ENCODE data around the gene GABRG3.

- TF ChIP-seq PATZ1 (CRISPR knock-in tag; IDR thresholded peaks at IDR 0.05; ENCODE audit: borderline replicate concordance), result no peak
- no peak for TF ChIP-seq TCF4 (CRISPR knock-in tag; IDR thresholded peaks at IDR 0.05; ENCODE audit: borderline replicate concordance)
Measured at GRCh38 chr15:27589782-27590181, 618.8 kb downstream of the GABRG3 start.

Measured in SK-N-SH treated with all-trans-retinoic acid at 6 μM for 48 hours (cell line).